ENCODE measurements around the gene MISP3. TPM values are rescaled to one million over a fixed set of nuclear protein-coding genes. Genes with fewer than 3 reads are reported as not detected.

The MISP3 gene
- polyA plus RNA-seq, 1 donor (not counting 4 experiments of a cell fraction or from before 2014, with no cell fraction given), result 0.79 TPM

DNA sequence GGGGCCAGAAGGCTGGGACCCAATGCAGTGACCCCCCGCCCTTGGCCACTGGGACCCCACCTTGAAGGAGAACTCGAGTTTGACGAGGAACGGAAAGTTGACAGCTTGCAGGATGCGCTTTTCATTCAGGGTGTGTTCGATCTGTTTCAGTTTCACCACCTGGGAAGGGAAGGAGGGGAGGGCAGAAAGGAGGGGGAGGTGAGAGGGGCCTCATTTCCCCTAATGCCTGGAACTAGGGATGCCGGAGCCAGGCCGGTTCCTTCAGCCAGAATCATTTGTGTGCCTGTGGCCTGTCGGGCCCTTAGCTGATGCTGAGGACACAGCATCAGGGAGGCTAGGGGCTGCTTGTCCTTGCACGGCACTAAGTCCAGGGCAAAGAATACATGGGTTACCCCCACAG lies 30.2 kb downstream of the MISP3 start:
- Histone ChIP-seq H3K4me3 (ENCODE audit: control insufficient read depth in 2 of 3, extremely low read depth in 1 of 3, insufficient read depth in 2 of 3, low read depth in 1 of 3, low read length in 3 of 3) (no peak overlapping the region), H3K9ac (ENCODE audit: control insufficient read depth, extremely low read depth, insufficient read depth, low read length) (no peak overlapping the region), H3K36me3 (ENCODE audit: control insufficient read depth in 2 of 2, extremely low read depth in 1 of 2, insufficient read depth in 2 of 2, low read length in 2 of 2) (peaks cover 2 to 18% of the 10 kb centered on the region in 2 experiments), H3K4me1 (ENCODE audit: control insufficient read depth, extremely low read depth, insufficient read depth, low read length) (peaks cover 3% of the 10 kb centered on the region), H3K27me3 (ENCODE audit: control insufficient read depth, extremely low read depth, insufficient read depth, low read length) (no peaks in the 10 kb centered on the region), H3K9me1 (ENCODE audit: control insufficient read depth, extremely low read depth, insufficient read depth, low read length) (no peaks in the 10 kb centered on the region), H3K4me2 (ENCODE audit: control insufficient read depth, extremely low read depth, insufficient read depth, low read depth, low read length) (no peak overlapping the region), H3K79me2 (ENCODE audit: control insufficient read depth, insufficient read depth, low read length) (no peaks in the 10 kb centered on the region), H3K9me3 (ENCODE audit: control insufficient read depth, low read depth, low read length) (no peaks in the 10 kb centered on the region), H3K27ac (ENCODE audit: control insufficient read depth, insufficient read depth, low read length) (no peak overlapping the region), H2AFZ (ENCODE audit: control insufficient read depth, low read length) (no peak overlapping the region), H4K20me1 (ENCODE audit: control insufficient read depth, extremely low read depth, insufficient read depth, low read length) (no peaks in the 10 kb centered on the region)
- DNase-seq (ENCODE audit: low read depth, low spot score) (no peak), FAIRE-seq (no peak)
- TF ChIP-seq CTCF (optimal IDR thresholded peaks at IDR 0.05 in 1 of 3, IDR thresholded peaks at IDR 0.05 in 1 of 3, conservative IDR thresholded peaks at IDR 0.05 in 1 of 3; ENCODE audit: extremely low read depth in 1 of 3, insufficient read depth in 2 of 3, low read length in 3 of 3), result no peak
- TF ChIP-seq EZH2 (IDR thresholded peaks at IDR 0.05; ENCODE audit: low read length), result no peak
- dilution Hi-C loops (cut with MboI; ENCODE audit: extremely low pct_ligation_motif_present, low sequenced_read_pairs), result no loop called here

DNA sequence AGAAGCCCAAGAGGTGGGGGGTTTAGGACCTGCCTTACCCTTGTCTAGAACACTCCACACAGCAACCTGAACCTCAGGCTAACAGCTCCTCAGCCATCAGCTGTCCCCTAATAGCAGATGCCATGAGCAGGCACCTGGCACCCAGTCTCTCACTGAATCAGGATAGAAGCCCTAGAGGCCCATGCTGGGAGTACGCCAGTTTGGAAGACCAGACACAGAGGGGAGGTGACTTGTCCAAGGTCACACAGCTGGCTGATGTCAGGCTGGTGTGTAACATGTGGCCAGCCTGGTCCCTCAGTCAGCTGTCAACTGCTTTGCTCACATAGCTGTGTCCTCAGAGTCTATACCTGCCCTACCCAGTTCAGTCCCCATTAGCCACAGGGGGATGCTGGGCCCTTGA lies 30.7 kb downstream of the MISP3 start:
- Histone ChIP-seq H3K79me2 (ENCODE audit: control insufficient read depth, insufficient read depth, low read length) (no peaks in the 10 kb centered on the region), H3K36me3 (ENCODE audit: control insufficient read depth in 2 of 2, extremely low read depth in 1 of 2, insufficient read depth in 2 of 2, low read length in 2 of 2) (peaks cover 6 to 18% of the 10 kb centered on the region in 2 experiments), H4K20me1 (ENCODE audit: control insufficient read depth, extremely low read depth, insufficient read depth, low read length) (no peaks in the 10 kb centered on the region), H3K9me3 (ENCODE audit: control insufficient read depth, low read depth, low read length) (no peaks in the 10 kb centered on the region), H3K27ac (ENCODE audit: control insufficient read depth, insufficient read depth, low read length) (no peak overlapping the region), H3K4me2 (ENCODE audit: control insufficient read depth, extremely low read depth, insufficient read depth, low read depth, low read length) (no peak overlapping the region), H3K4me3 (ENCODE audit: control insufficient read depth in 2 of 3, extremely low read depth in 1 of 3, insufficient read depth in 2 of 3, low read depth in 1 of 3, low read length in 3 of 3) (no peak overlapping the region), H2AFZ (ENCODE audit: control insufficient read depth, low read length) (no peak overlapping the region), H3K9me1 (ENCODE audit: control insufficient read depth, extremely low read depth, insufficient read depth, low read length) (no peaks in the 10 kb centered on the region), H3K4me1 (ENCODE audit: control insufficient read depth, extremely low read depth, insufficient read depth, low read length) (peaks cover 3% of the 10 kb centered on the region), H3K9ac (ENCODE audit: control insufficient read depth, extremely low read depth, insufficient read depth, low read length) (no peak overlapping the region), H3K27me3 (ENCODE audit: control insufficient read depth, extremely low read depth, insufficient read depth, low read length) (no peaks in the 10 kb centered on the region)
- DNase-seq (ENCODE audit: low read depth, low spot score), result no peak
- dilution Hi-C loops (cut with MboI; ENCODE audit: extremely low pct_ligation_motif_present, low sequenced_read_pairs), result no loop called here
- TF ChIP-seq EZH2 (IDR thresholded peaks at IDR 0.05; ENCODE audit: low read length), result no peak
- TF ChIP-seq CTCF (optimal IDR thresholded peaks at IDR 0.05 in 1 of 3, IDR thresholded peaks at IDR 0.05 in 1 of 3, conservative IDR thresholded peaks at IDR 0.05 in 1 of 3; ENCODE audit: extremely low read depth in 1 of 3, insufficient read depth in 2 of 3, low read length in 3 of 3), result no peak
- FAIRE-seq, result no peak
